ENCODE results near the gene MYH7B.

MYH7B gene

GRCh38 chr20:34977365-34978091 lies 21.9 kb downstream of the MYH7B start:
- TF ChIP-seq CTCF (IDR thresholded peaks at IDR 0.05): no peak
- no peaks in the 10 kb centered on the region for H3K4me1 ChIP-seq (ENCODE audit: control insufficient read depth in 1 of 2, insufficient read depth in 1 of 2, low read depth in 1 of 2, low read length in 1 of 2)
- no peaks in the 10 kb centered on the region for H3K36me3 ChIP-seq
- peaks cover 5% of the 10 kb centered on the region for H3K27me3 ChIP-seq
- no peak overlapping the region for H3K4me3 ChIP-seq (ENCODE audit: low read depth in 1 of 2, low read length in 1 of 2)
- no peak overlapping the region for H3K27ac ChIP-seq
- no peaks in the 10 kb centered on the region for H3K9me3 ChIP-seq

GRCh38 chr20:34978092-34978744 lies 22.6 kb downstream of the MYH7B start:
- Histone ChIP-seq H3K27ac (no peak overlapping the region), H3K27me3 (peaks cover 5% of the 10 kb centered on the region), H3K4me1 (ENCODE audit: control insufficient read depth in 1 of 2, insufficient read depth in 1 of 2, low read depth in 1 of 2, low read length in 1 of 2) (no peaks in the 10 kb centered on the region), H3K4me3 (ENCODE audit: low read depth in 1 of 2, low read length in 1 of 2) (no peak overlapping the region), H3K36me3 (no peaks in the 10 kb centered on the region), H3K9me3 (no peaks in the 10 kb centered on the region)
- no peak for TF ChIP-seq CTCF (IDR thresholded peaks at IDR 0.05)

GRCh38 chr20:34979366-34980153 lies 23.9 kb downstream of the MYH7B start:
- H3K9me3 ChIP-seq: no peaks in the 10 kb centered on the region
- H3K36me3 ChIP-seq: no peaks in the 10 kb centered on the region
- H3K4me1 ChIP-seq (ENCODE audit: control insufficient read depth in 1 of 2, insufficient read depth in 1 of 2, low read depth in 1 of 2, low read length in 1 of 2): no peaks in the 10 kb centered on the region
- no peak overlapping the region for H3K4me3 ChIP-seq (ENCODE audit: low read depth in 1 of 2, low read length in 1 of 2)
- no peak for TF ChIP-seq CTCF (IDR thresholded peaks at IDR 0.05)
- peaks cover 19% of the 10 kb centered on the region for H3K27me3 ChIP-seq
- no peak overlapping the region for H3K27ac ChIP-seq

GRCh38 chr20:34980543-34981233 lies 25.0 kb downstream of the MYH7B start:
- no peak overlapping the region for H3K27ac ChIP-seq
- peaks cover 25% of the 10 kb centered on the region for H3K27me3 ChIP-seq
- no peak for TF ChIP-seq CTCF (IDR thresholded peaks at IDR 0.05)

DNA sequence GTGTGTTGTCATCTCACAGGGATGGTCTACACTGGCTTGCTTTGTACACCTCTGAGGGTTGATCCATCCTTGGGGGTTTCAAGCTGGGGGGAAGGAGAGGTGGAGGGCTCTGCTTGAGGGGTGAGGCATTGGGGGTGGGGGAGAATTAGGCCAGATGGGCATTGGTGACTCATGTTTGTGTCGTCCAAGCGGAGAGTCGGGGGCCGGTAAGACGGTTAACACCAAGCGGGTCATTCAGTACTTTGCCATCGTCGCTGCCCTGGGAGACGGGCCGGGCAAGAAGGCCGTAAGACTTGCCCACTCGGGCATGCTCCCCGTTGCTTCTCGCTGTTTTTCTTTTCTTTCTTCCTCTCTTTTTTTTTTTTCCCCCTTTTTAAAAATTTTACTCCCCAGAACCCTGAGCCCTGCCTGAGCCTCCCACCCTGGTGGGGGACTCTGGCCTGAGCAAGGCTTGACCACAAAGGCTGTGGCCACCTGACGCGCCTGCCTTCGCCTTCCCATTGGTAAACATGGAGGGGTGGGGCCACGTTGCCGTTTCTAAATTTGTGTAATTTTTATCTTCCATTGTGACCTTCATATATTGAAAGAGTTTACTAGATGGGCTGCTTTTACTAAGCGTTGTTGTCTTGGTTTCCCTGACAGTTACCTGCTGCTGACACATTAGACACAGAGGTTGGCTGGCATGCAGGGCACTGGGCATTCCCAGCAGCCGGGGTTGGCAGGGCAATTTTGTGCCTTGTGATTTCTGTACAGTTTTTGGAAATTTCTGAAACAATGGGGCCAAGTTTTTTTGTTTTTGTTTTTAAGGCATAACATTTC lies 26.8 kb downstream of the MYH7B start:
- no peaks in the 10 kb centered on the region for H3K4me1 ChIP-seq (ENCODE audit: control insufficient read depth in 1 of 2, insufficient read depth in 1 of 2, low read depth in 1 of 2, low read length in 1 of 2)
- no peak overlapping the region for H3K4me3 ChIP-seq (ENCODE audit: low read depth in 1 of 2, low read length in 1 of 2)
- H3K9me3 ChIP-seq: no peaks in the 10 kb centered on the region
- peaks cover 2% of the 10 kb centered on the region for H3K36me3 ChIP-seq
- H3K27ac ChIP-seq: no peak overlapping the region
- H3K27me3 ChIP-seq: peaks cover 20% of the 10 kb centered on the region
- TF ChIP-seq CTCF (IDR thresholded peaks at IDR 0.05): no peak

More at GRCh38 chr20:34980543-34981233, 25.0 kb downstream of the MYH7B start:
- H3K36me3 ChIP-seq: no peaks in the 10 kb centered on the region
- no peaks in the 10 kb centered on the region for H3K9me3 ChIP-seq
- no peaks in the 10 kb centered on the region for H3K4me1 ChIP-seq (ENCODE audit: control insufficient read depth in 1 of 2, insufficient read depth in 1 of 2, low read depth in 1 of 2, low read length in 1 of 2)
- H3K4me3 ChIP-seq (ENCODE audit: low read depth in 1 of 2, low read length in 1 of 2): no peak overlapping the region

Data from neutrophil (primary cell).